HG02885 (cell line): Measurements from ENCODE around the gene ANO8.

ENCODE experiments used
- ATAC-seq: cut with Tn5 transposase; IDR thresholded peaks from one replicate; pipeline ENCODE4 v1.9.1; 2021; ENCODE audit warnings: mild to moderate bottlenecking; ENCODE audit not compliant: unreplicated experiment, poor library complexity

ANO8 gene

GRCh38 chr19:17329366-17330261 lies 5.0 kb downstream of the ANO8 start:
- no peak for ATAC-seq

- no peak for ATAC-seq
Observed at GRCh38 chr19:17328517-17329365, 5.9 kb downstream of the ANO8 start.

- no peak for ATAC-seq
Observed at GRCh38 chr19:17327654-17328516, 6.8 kb downstream of the ANO8 start.

- no peak for ATAC-seq
Observed at GRCh38 chr19:17327068-17327653, 7.5 kb downstream of the ANO8 start.

GRCh38 chr19:17326595-17326966 lies 8.1 kb downstream of the ANO8 start:
- ATAC-seq: no peak

- ATAC-seq: no peak
Observed at GRCh38 chr19:17325881-17326594, 8.6 kb downstream of the ANO8 start.

GRCh38 chr19:17325133-17325532 lies 9.5 kb downstream of the ANO8 start:
- ATAC-seq: no peak

- no peak for ATAC-seq
Observed at GRCh38 chr19:17324357-17325114, 10.1 kb downstream of the ANO8 start.

- ATAC-seq: no peak
Observed at GRCh38 chr19:17323964-17324332, 10.7 kb downstream of the ANO8 start.

GRCh38 chr19:17323300-17323963 lies 11.2 kb downstream of the ANO8 start:
- no peak for ATAC-seq

- no peak for ATAC-seq
Observed at GRCh38 chr19:17322854-17323253, 11.8 kb downstream of the ANO8 start.

GRCh38 chr19:17321655-17322489 lies 12.8 kb downstream of the ANO8 start:
- no peak for ATAC-seq

- no peak for ATAC-seq
Observed at GRCh38 chr19:17320435-17320834, 14.2 kb downstream of the ANO8 start.

- no peak for ATAC-seq
Observed at GRCh38 chr19:17319473-17320238, 15.0 kb downstream of the ANO8 start.

GRCh38 chr19:17318966-17319365 lies 15.7 kb downstream of the ANO8 start:
- ATAC-seq: no peak

- no peak for ATAC-seq
Observed at GRCh38 chr19:17314007-17314593, 20.6 kb downstream of the ANO8 start.
